Stimulated activated CD8-positive, alpha-beta memory T cell treated with anti-CD3 and anti-CD28 coated beads, Interleukin-12 subunit alpha, Interleukin-12 subunit beta, amount 100 ng/mL, for 4 hours (primary cell): Measurements from ENCODE around the gene UNC13A.
"Not testable (repeated sequence)": the region's sequence is repeated elsewhere in the genome, so short reads cannot be mapped to it uniquely, and the experiment has no call there.

Source experiments
- DNase-seq: peaks from one replicate; pipeline ENCODE4 v3.0.0-alpha.2; 2020; ENCODE audit warnings: low read depth

The UNC13A gene

DNA sequence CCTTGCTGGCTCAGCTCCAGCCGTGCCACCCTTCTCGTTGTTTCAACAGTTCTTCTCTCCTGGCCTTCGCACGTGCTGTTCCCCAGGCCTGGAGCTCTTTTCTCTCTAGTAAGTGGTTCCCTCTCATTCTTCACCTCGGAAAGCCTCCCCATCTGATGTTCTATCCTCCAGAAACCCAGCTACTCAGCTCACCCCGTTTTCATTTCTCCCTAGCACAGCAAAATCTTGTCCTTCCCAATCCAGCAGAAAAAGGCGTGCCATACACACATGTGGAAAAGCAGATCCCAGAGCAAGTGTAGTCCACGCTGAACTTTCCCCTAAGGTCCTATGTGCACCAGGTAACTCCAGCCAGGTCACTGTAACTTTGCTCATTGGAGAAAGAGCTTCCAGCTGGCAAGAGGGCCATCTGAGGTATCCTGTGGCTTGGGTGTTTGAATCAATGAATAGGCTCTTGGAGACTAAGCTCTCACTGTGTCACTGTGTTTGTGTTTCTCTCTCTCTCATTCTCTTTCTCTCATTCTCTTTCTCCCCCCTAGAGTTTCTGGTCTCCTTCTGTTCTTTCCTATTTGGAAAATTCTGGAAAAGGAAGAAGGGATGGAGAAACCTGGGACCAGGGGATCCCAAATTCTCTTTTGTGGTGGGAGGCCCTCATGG lies 83.7 kb downstream of the UNC13A start:
- no peak for DNase-seq

GRCh38 chr19:17602872-17603510 lies 85.2 kb downstream of the UNC13A start:
- no peak for DNase-seq

GRCh38 chr19:17602217-17602616 lies 85.9 kb downstream of the UNC13A start:
- no peak for DNase-seq

GRCh38 chr19:17601683-17602082 lies 86.5 kb downstream of the UNC13A start:
- DNase-seq: no peak

GRCh38 chr19:17599780-17600179 lies 88.4 kb downstream of the UNC13A start:
- DNase-seq: no peak

DNA sequence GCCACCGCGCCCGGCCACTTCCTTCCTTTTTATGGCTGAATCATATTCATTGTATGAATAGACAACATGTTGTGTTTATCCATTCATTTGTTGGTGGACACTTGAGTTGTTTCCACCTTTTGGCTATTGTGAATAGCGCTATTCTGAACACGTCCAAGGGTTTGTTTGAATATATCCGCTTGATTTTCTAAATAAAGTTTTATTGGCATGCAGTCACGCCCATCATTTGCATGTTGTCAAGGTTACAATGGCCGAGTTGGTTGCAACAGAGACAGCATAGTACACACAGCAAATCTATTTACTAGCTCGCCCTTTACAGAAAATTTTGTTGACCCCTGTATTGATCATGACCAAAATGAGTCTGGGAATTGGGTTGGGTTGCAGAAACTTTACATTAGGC lies 89.2 kb downstream of the UNC13A start:
- no peak for DNase-seq

DNA sequence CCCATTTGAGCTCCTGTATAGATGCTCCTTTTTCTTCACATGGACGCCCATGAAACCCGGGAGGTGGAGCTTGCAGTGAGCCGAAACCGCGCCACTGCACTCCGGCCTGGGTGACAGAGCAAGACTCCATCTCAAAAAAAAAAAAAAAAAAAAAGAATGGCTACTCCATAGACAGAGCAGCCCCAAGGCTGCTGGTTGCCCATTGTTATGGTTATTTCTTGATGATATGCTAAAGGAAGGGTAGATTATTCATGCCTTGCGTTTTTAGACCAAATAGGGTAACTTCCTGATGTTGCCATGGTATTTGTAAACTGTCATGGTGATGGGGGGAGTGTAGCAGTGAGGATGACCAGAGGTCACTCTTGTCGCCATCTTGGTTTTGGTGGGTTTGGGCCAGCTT lies 90.1 kb downstream of the UNC13A start:
- DNase-seq: not testable (repeated sequence)

- not testable (repeated sequence) for DNase-seq
Measured at GRCh38 chr19:17594296-17594695, 93.9 kb downstream of the UNC13A start.

- no peak for DNase-seq
Measured at GRCh38 chr19:17590866-17591265, 97.3 kb downstream of the UNC13A start.

DNA sequence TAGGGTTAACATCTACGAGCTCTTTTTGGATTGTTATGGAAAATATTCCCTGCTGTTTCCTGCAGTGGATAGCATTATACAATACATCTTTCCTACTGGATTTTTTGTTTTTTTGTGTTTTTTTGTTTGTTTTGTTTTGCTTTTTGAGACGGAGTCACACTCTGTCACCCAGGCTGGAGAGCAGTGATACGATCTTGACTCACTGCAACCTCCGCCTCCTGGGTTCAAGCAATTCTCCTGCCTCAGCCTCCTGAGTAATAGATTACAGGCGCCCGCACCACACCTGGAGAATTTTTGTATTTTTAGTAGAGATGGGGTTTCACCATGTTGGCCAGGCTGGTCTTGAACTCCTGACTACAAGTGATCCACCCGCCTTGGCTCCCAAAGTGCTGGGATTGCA lies 102.8 kb downstream of the UNC13A start:
- DNase-seq: not testable (repeated sequence)

DNA sequence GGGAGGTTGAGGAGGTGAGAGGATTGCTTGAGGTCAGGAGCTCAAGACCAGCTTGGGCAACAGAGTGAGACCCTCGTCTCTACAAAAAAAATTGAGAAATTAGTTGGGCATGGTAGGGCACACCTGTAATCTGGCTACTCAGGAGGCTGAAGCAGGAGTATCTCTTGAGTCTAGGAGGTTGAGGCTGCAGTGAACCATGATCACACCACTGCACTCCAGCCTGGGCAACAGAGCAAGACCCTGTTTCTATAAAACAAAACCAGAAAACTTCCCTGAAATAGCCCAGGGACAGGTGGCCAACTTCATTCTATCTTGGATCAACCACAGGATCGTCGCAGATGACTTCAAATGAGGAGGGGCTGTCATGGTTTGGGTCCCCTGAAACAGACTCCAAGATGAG lies 104.0 kb downstream of the UNC13A start:
- no peak for DNase-seq

- no peak for DNase-seq
Measured at GRCh38 chr19:17582613-17583012, 105.5 kb downstream of the UNC13A start.

- no peak for DNase-seq
Measured at GRCh38 chr19:17581211-17581874, 106.8 kb downstream of the UNC13A start.

DNA sequence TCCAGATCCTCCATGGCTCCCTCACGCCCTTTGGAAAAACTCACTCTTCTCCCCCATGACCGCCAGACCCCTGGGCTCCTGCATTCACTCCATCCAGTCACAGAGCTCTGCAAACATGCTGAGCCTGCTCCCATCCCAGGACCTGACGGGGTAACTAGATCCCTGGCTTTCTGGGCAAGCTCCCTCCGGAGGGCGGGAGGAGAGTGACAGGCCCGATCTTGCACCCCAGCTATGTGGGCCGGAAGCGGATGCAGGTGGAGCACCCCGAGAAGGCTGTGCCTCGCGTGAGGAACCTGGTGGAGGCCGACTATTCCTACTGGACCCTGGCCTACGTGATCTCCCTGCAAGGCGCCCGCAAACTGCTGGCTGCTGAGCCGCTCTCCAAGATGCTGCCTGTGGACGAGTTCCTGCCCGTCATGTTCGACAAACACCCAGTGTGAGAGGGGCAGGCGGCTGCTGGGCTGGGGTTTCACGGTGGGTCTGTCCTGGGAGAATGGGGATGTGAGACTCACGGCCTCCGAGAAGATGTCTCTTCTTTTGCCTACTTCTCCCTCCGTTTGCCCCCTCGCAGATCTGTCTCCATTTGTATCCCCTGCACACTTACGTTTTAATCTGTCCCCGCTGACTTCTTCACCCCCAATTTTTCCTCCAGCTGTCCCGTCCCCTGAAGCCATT lies 107.5 kb downstream of the UNC13A start:
- no peak for DNase-seq

DNA sequence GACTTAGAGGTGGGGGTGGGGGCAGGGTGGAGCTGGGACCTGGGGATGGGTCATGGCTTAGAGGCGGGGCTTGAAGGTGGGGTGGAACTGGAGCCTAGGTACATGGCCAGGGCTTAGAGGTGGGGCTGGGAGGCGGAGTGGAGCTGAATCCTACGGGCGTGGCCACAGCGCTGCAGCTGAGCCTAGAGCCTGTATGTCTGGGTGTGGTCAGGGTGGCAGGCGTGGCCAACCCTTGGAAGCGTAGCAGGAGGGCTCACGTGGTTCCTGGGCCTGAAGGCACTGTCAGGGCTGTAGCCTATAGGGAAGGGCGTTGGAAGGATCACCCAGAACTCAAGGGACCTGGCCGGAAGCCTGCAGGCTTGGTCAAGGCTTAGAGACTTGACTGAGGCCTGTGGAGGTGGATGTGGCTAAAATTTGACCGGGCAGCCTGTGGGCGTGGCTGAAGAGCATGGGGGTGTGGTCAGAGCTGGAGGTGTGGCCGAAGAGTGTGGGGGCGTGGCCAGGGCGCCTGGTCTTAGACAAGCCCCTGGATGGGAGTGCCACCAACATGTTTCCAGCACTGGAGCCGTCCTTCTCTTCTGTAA lies 108.4 kb downstream of the UNC13A start:
- no peak for DNase-seq

- no peak for DNase-seq
Measured at GRCh38 chr19:17577457-17578097, 110.6 kb downstream of the UNC13A start.

GRCh38 chr19:17576758-17577456 lies 111.2 kb downstream of the UNC13A start:
- DNase-seq: no peak

- no peak for DNase-seq
Measured at GRCh38 chr19:17575871-17576757, 112.0 kb downstream of the UNC13A start.

GRCh38 chr19:17572638-17573037 lies 115.5 kb downstream of the UNC13A start:
- no peak for DNase-seq

DNA sequence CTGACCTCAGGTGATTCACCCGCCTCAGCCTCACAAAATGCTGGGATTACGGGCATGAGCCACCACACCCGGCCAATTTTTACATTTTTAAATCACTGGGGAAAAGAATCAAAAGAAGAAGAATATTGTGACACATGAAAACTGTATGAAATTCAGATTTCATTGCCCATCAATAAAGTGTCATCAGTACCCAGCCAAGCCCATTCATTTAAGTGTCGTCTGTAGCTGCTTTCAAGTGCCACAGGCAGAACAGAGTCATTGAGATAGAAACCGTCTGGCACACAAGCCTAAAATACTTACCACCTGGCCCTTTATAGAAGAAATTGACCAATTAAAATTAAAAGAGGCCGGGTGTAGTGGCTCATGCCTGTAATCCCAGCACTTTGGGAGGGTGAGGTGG lies 117.4 kb downstream of the UNC13A start:
- no peak for DNase-seq
